Measurements from ENCODE around the gene PLAC1. TPM values are rescaled to one million over a fixed set of nuclear protein-coding genes. Genes with fewer than 3 reads are reported as not detected.
A peak's percentile ranks its signal among the peaks of the same experiment; 100 is the strongest.

PLAC1 gene
- polyA plus RNA-seq, 1 donor from 2014 or later, result not detected

- Mint-ChIP-seq H3K4me1 (no peaks in the 10 kb centered on the region), H3K27ac (no peak overlapping the region), H3K27me3 (peaks cover 18% of the 10 kb centered on the region), H3K36me3 (no peaks in the 10 kb centered on the region), H3K9me3 (no peaks in the 10 kb centered on the region), H3K4me3 (no peak overlapping the region)
These were observed 100.1 kb downstream of the PLAC1 start for GRCh38 chrX:134558133-134558532.

GRCh38 chrX:134554291-134554690, 104.0 kb downstream of the PLAC1 start:
- Mint-ChIP-seq H3K4me1 (peaks cover 2 to 8% (median 6%) of the 10 kb centered on the region in 3 donors), H3K4me3 (no peak overlapping the region), H3K27ac (no peak overlapping the region), H3K27me3 (peaks cover 27% of the 10 kb centered on the region), H3K9me3 (no peaks in the 10 kb centered on the region), H3K36me3 (no peaks in the 10 kb centered on the region)

- Mint-ChIP-seq H3K4me1 (peaks cover 10 to 17% (median 13%) of the 10 kb centered on the region in 3 donors), H3K4me3 (no peak overlapping the region), H3K9me3 (peaks cover 0 to 4% (median 4%) of the 10 kb centered on the region in 3 donors), H3K36me3 (no peaks in the 10 kb centered on the region), H3K27me3 (peaks cover 42% of the 10 kb centered on the region), H3K27ac (no peak overlapping the region)
These were observed 105.9 kb downstream of the PLAC1 start for GRCh38 chrX:134552351-134552750.

GRCh38 chrX:134551376-134552048, 106.8 kb downstream of the PLAC1 start:
- H3K27ac Mint-ChIP-seq, result no peak overlapping the region
- peak overlapping the region in 3 of 4 donors; percentile 13 to 65 (median 36) for H3K4me3 Mint-ChIP-seq
- H3K9me3 Mint-ChIP-seq, result peaks cover 0 to 4% (median 4%) of the 10 kb centered on the region in 3 donors
- H3K36me3 Mint-ChIP-seq, result no peaks in the 10 kb centered on the region
- peaks cover 10 to 17% (median 13%) of the 10 kb centered on the region in 3 donors for H3K4me1 Mint-ChIP-seq
- peaks cover 48% of the 10 kb centered on the region for H3K27me3 Mint-ChIP-seq

GRCh38 chrX:134548257-134549201, 109.7 kb downstream of the PLAC1 start:
- Mint-ChIP-seq H3K4me1 (peaks cover 10 to 17% (median 17%) of the 10 kb centered on the region in 3 donors), H3K27me3 (peaks cover 52% of the 10 kb centered on the region), H3K9me3 (peaks cover 0 to 4% (median 4%) of the 10 kb centered on the region in 3 donors), H3K36me3 (no peaks in the 10 kb centered on the region), H3K4me3 (peak overlapping the region; percentile 42 to 91 (median 82)), H3K27ac (peak overlapping the region in 1 of 3 donors; percentile 83)

- H3K4me3 Mint-ChIP-seq, result peak overlapping the region in 1 of 4 donors; percentile 38
- H3K27ac Mint-ChIP-seq, result no peak overlapping the region
- H3K27me3 Mint-ChIP-seq, result peaks cover 52% of the 10 kb centered on the region
- peaks cover 0 to 4% (median 4%) of the 10 kb centered on the region in 3 donors for H3K9me3 Mint-ChIP-seq
- H3K36me3 Mint-ChIP-seq, result no peaks in the 10 kb centered on the region
- H3K4me1 Mint-ChIP-seq, result peaks cover 16 to 21% (median 17%) of the 10 kb centered on the region in 3 donors
These were observed 111.1 kb downstream of the PLAC1 start for GRCh38 chrX:134547047-134547679.

GRCh38 chrX:134546187-134546586, 112.1 kb downstream of the PLAC1 start:
- peaks cover 16 to 21% (median 17%) of the 10 kb centered on the region in 3 donors for H3K4me1 Mint-ChIP-seq
- H3K4me3 Mint-ChIP-seq, result no peak overlapping the region
- no peak overlapping the region for H3K27ac Mint-ChIP-seq
- H3K9me3 Mint-ChIP-seq, result peaks cover 0 to 4% (median 4%) of the 10 kb centered on the region in 3 donors
- H3K36me3 Mint-ChIP-seq, result no peaks in the 10 kb centered on the region
- H3K27me3 Mint-ChIP-seq, result peaks cover 48% of the 10 kb centered on the region

GRCh38 chrX:134545510-134545909, 112.8 kb downstream of the PLAC1 start:
- Mint-ChIP-seq H3K27ac (no peak overlapping the region), H3K9me3 (peaks cover 0 to 4% (median 4%) of the 10 kb centered on the region in 3 donors), H3K27me3 (peaks cover 45% of the 10 kb centered on the region), H3K4me3 (no peak overlapping the region), H3K36me3 (no peaks in the 10 kb centered on the region), H3K4me1 (peaks cover 15 to 20% (median 17%) of the 10 kb centered on the region in 3 donors)

- Mint-ChIP-seq H3K27me3 (peaks cover 39% of the 10 kb centered on the region), H3K27ac (no peak overlapping the region), H3K9me3 (peaks cover 0 to 4% (median 4%) of the 10 kb centered on the region in 3 donors), H3K36me3 (no peaks in the 10 kb centered on the region), H3K4me3 (peak overlapping the region in 1 of 4 donors; percentile 77), H3K4me1 (peaks cover 10 to 15% (median 13%) of the 10 kb centered on the region in 3 donors)
These were observed 113.6 kb downstream of the PLAC1 start for GRCh38 chrX:134544513-134545151.

GRCh38 chrX:134544135-134544512, 114.1 kb downstream of the PLAC1 start:
- Mint-ChIP-seq H3K36me3 (no peaks in the 10 kb centered on the region), H3K27ac (no peak overlapping the region), H3K4me3 (no peak overlapping the region), H3K27me3 (peaks cover 38% of the 10 kb centered on the region), H3K9me3 (peaks cover 0 to 4% (median 4%) of the 10 kb centered on the region in 3 donors), H3K4me1 (peaks cover 10 to 13% (median 13%) of the 10 kb centered on the region in 3 donors)

- peaks cover 0 to 4% (median 4%) of the 10 kb centered on the region in 3 donors for H3K9me3 Mint-ChIP-seq
- H3K4me3 Mint-ChIP-seq, result no peak overlapping the region
- H3K27ac Mint-ChIP-seq, result no peak overlapping the region
- H3K4me1 Mint-ChIP-seq, result peaks cover 5 to 7% (median 6%) of the 10 kb centered on the region in 3 donors
- peaks cover 29% of the 10 kb centered on the region for H3K27me3 Mint-ChIP-seq
- no peaks in the 10 kb centered on the region for H3K36me3 Mint-ChIP-seq
These were observed 115.0 kb downstream of the PLAC1 start for GRCh38 chrX:134543288-134543687.

GRCh38 chrX:134542485-134542884, 115.8 kb downstream of the PLAC1 start:
- peaks cover 25% of the 10 kb centered on the region for H3K27me3 Mint-ChIP-seq
- no peaks in the 10 kb centered on the region for H3K36me3 Mint-ChIP-seq
- H3K27ac Mint-ChIP-seq, result no peak overlapping the region
- no peak overlapping the region for H3K4me3 Mint-ChIP-seq
- H3K4me1 Mint-ChIP-seq, result peaks cover 4 to 6% (median 4%) of the 10 kb centered on the region in 3 donors
- H3K9me3 Mint-ChIP-seq, result no peaks in the 10 kb centered on the region

GRCh38 chrX:134541906-134542305, 116.4 kb downstream of the PLAC1 start:
- no peak overlapping the region for H3K27ac Mint-ChIP-seq

GRCh38 chrX:134538316-134538715, 120.0 kb downstream of the PLAC1 start:
- Mint-ChIP-seq H3K27ac (no peak overlapping the region), H3K9me3 (no peaks in the 10 kb centered on the region), H3K36me3 (no peaks in the 10 kb centered on the region), H3K4me3 (no peak overlapping the region), H3K4me1 (peaks cover 0 to 6% (median 4%) of the 10 kb centered on the region in 3 donors), H3K27me3 (peaks cover 4% of the 10 kb centered on the region)

More at GRCh38 chrX:134541906-134542305, 116.4 kb downstream of the PLAC1 start:
- Mint-ChIP-seq H3K9me3 (no peaks in the 10 kb centered on the region), H3K4me1 (peaks cover 4 to 6% (median 4%) of the 10 kb centered on the region in 3 donors), H3K27me3 (peaks cover 21% of the 10 kb centered on the region), H3K36me3 (no peaks in the 10 kb centered on the region), H3K4me3 (no peak overlapping the region)

All from IgD-negative memory B cell (primary cell).